ENCODE measurements around the gene SLC38A7.
"Not testable (repeated sequence)": the region's sequence is repeated elsewhere in the genome, so short reads cannot be mapped to it uniquely, and the experiment has no call there.

SLC38A7 gene, protein sequence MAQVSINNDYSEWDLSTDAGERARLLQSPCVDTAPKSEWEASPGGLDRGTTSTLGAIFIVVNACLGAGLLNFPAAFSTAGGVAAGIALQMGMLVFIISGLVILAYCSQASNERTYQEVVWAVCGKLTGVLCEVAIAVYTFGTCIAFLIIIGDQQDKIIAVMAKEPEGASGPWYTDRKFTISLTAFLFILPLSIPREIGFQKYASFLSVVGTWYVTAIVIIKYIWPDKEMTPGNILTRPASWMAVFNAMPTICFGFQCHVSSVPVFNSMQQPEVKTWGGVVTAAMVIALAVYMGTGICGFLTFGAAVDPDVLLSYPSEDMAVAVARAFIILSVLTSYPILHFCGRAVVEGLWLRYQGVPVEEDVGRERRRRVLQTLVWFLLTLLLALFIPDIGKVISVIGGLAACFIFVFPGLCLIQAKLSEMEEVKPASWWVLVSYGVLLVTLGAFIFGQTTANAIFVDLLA

GRCh38 chr16:58684354-58685083 is at the start of gene SLC38A7:
Gene SLC38A7 (minus strand): TSS chr16:58684770. CDS start chr16:58680126, 4,644 bp downstream.
- peak; percentile 82 for DNase-seq

DNA sequence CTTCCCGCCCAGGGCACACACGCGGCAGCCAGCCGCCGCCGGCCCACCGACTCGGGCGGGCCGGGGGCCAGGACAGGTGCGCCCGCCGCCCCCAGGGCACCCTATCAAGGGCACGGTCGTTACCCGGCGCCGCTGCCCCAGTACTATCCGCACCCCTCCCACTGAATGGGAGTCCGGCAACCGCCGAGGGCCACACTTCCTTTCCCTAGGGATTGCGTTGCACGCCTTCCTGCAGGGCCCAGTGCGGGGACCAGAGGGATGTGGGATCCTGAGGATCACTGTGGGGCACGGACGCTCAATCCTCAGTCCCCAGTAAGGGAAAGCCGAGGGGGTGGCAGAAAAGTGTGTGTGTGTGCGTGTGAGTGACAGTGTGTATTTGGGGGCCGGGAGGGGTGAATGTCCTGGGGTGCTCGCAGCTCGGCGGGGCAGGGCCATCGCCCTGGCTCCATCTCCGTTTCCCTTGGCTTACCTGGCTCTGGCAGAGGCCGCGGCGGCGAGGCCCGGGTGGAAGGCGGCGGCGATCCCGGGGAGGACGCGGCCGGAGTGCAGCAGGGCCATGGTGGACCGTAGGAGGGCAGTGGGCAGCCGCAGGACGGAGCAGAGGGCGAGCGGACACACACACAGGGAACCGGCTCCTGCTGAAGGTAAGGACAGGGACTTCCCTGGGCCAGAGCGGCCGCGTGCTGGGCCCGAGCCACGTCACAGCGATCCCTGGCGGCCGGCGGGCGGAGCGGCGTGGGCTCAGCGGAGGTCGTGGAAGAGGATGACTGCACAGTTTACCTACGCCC is 49.3 kb upstream of the SLC38A7 start, which contains the start of gene GOT2:
Gene GOT2 (minus strand): TSS at position 646 of the 788 bp plus-strand sequence. CDS start 88 bp downstream, at position 558.
- DNase-seq: peak; percentile 85

- DNase-seq: peak; percentile 10
These were observed 48.7 kb upstream of the SLC38A7 start for GRCh38 chr16:58733248-58733670.

- DNase-seq: peak; percentile 8
These were observed 48.1 kb upstream of the SLC38A7 start for GRCh38 chr16:58732545-58733247.

GRCh38 chr16:58730724-58731370 is 46.3 kb upstream of the SLC38A7 start:
- DNase-seq: no peak

GRCh38 chr16:58727796-58728568 is 43.4 kb upstream of the SLC38A7 start:
- DNase-seq: peak; percentile 33

GRCh38 chr16:58727028-58727781 is 42.6 kb upstream of the SLC38A7 start:
- no peak for DNase-seq

GRCh38 chr16:58723109-58723508 is 38.5 kb upstream of the SLC38A7 start:
- no peak for DNase-seq

GRCh38 chr16:58717994-58718393 is 33.4 kb upstream of the SLC38A7 start:
- no peak for DNase-seq

- DNase-seq: no peak
These were observed 31.9 kb upstream of the SLC38A7 start for GRCh38 chr16:58716468-58716867.

GRCh38 chr16:58713742-58714141 is 29.2 kb upstream of the SLC38A7 start:
- no peak for DNase-seq

GRCh38 chr16:58709333-58709732 is 24.8 kb upstream of the SLC38A7 start:
- DNase-seq: no peak

DNA sequence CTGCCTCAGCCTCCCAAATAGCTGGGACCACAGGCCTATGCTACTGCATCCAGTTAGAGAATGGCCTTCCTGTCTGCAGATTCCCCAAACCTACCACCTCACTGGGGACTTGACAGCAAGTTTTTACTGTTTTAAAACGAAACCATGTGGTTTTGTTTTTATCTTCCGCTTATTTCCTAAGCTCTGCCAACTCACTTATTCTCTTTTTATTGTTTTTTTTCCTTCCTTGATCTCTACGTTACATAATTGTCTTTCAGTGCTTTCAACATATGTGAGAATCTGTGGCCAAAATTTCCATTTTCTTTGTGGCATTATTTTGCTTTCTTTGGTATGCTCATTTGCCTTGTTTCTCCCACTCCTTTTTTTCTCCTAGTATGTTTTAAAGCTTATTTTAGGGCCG is 14.6 kb upstream of the SLC38A7 start:
- DNase-seq: no peak

DNA sequence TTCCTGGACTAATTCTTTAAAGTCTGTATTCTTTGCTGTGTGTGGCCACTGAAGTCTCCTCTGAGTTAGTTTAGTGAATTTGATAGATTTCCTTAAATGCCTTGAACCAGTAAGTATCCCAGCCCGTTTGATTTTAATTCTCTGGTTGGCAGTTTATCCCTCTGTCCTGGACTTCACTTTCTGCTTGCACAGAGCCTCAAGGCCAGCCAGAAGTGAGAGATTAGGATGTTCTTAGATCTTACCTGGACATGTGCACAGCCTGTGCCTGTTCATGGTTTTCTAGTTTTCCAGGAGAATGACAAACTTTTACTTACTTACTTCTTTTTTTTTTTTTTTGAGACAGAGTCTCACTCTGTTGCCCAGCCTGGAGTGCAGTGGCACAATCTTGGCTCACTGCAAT is 10.8 kb upstream of the SLC38A7 start:
- DNase-seq: no peak

DNA sequence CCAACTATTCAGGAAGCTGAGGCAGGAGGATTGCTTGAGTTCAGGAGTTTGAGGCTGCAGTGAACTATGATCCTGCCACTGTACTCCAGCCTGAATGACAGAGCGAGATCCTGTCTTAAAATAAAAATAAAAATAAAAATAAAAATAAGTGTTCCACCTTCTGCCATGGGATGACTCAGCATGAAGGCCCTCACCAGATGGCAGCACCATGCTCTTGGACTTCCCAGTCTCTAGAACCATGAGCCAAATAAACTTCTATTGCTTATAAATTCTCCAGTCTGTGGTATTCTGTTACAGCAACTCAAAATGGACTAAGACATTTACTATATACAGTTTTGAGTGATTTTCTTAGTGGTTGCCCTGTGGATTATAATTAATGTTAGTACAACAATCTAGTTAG is 7.9 kb upstream of the SLC38A7 start:
- DNase-seq: no peak

GRCh38 chr16:58686985-58687706 is 2.6 kb upstream of the SLC38A7 start:
- not testable (repeated sequence) for DNase-seq

DNA sequence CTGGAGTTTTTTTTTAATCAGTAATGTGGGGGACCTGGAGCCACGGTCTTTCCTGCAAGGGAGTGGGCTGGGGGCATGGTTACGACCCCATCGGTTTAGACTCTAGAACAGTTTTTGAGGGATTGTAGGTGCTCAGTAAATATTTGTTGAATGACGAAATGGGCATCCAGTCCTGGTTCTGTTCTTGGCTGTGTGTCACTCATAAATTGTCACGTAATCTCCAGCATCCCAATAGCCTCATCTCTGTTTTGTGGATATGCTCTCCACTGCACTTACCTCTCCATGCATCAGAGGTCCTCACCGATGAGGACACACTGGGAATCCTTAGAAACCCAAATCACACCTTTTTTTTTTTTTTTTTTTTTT is 497 bp upstream of the SLC38A7 start:
- DNase-seq: no peak

GRCh38 chr16:58684001-58684353 is 593 bp downstream of the SLC38A7 start:
- DNase-seq: peak; percentile 34

DNA sequence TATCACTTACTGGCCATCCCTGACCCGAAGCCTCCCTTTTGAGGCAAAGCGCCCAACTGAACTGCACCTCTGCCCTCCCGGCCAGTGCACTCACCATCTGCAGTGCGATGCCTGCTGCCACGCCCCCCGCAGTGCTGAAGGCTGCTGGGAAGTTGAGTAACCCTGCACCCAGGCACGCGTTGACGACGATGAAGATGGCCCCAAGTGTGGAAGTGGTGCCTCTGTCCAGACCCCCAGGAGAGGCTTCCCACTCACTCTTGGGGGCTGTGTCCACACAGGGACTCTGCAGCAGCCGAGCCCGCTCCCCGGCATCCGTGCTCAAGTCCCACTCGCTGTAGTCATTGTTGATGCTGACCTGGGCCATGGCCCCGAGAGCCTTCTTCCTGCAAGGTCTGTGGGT is 4.8 kb downstream of the SLC38A7 start:
- no peak for DNase-seq

- DNase-seq: peak; percentile 44
These were observed 5.9 kb downstream of the SLC38A7 start for GRCh38 chr16:58678716-58679115.

Data from hematopoietic multipotent progenitor cell treated with erythropoietin and hydrocortisone succinate and interleukin-3 and kit ligand, for 8 days (in vitro differentiated cells).